ENCODE data around the gene LRRC38. TPM values are rescaled to one million over a fixed set of nuclear protein-coding genes. Genes with fewer than 3 reads are reported as not detected.

LRRC38 gene
- total RNA-seq, 4 donors from 2014 or later, result 0.17 TPM; not detected in 3

DNA sequence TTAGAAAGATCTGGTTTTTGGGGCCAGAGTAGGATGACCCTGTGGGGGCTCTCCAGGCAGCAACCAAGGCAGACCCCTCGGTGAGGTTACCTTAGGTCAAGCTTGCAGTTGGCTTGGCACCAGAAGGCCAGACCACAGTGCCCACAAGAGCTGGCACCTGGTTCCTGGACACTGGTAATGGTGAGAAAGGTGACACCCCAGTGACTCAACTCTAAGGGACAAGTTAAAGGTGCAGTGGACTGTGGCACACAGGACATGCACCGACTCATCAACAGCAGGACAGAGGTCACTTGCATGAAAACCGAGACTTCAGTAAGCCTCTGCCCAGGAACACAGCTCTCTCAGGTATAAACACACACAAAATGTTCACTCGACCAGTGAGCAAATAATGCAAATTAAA lies 6.7 kb downstream of the LRRC38 start:
- peaks cover 0 to 88% (median 3%) of the 10 kb centered on the region in 4 donors for H3K27me3 ChIP-seq

DNA sequence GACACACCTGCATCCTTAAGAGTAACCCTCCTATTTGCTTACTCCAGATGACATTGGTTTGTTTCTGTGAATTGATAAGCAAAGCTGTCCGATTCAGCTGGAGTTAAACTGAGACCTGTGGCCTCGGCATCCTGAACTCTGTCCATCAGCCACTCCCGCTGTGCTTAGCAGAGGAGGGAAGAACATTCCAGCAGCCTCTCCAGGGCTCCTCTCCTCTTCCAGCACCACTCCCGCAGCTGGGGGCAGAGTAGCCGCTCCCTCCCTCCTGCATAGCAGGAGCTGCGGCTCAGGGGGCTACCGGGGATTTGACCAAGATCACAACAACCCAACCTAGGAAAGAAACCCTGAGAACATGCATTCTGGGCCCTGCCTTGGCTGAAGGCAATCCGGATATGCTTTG lies 8.8 kb downstream of the LRRC38 start:
- H3K4me1 ChIP-seq, result peaks cover 0 to 4% (median 0%) of the 10 kb centered on the region in 4 donors
- H3K9me3 ChIP-seq, result no peaks in the 10 kb centered on the region
- H3K27me3 ChIP-seq, result peaks cover 0 to 74% (median 3%) of the 10 kb centered on the region in 4 donors
- H3K4me3 ChIP-seq, result no peak overlapping the region
- intact Hi-C loops (cut with DNase I), result no loop called here
- WGBS, result 12% methylated on average over 8 of the region's 8 CpGs
- H3K27ac ChIP-seq (replicated peaks in 1 of 4), result no peak overlapping the region
- H3K36me3 ChIP-seq, result no peaks in the 10 kb centered on the region
- TF ChIP-seq, protein P1, sequence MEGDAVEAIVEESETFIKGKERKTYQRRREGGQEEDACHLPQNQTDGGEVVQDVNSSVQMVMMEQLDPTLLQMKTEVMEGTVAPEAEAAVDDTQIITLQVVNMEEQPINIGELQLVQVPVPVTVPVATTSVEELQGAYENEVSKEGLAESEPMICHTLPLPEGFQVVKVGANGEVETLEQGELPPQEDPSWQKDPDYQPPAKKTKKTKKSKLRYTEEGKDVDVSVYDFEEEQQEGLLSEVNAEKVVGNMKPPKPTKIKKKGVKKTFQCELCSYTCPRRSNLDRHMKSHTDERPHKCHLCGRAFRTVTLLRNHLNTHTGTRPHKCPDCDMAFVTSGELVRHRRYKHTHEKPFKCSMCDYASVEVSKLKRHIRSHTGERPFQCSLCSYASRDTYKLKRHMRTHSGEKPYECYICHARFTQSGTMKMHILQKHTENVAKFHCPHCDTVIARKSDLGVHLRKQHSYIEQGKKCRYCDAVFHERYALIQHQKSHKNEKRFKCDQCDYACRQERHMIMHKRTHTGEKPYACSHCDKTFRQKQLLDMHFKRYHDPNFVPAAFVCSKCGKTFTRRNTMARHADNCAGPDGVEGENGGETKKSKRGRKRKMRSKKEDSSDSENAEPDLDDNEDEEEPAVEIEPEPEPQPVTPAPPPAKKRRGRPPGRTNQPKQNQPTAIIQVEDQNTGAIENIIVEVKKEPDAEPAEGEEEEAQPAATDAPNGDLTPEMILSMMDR (IDR thresholded peaks at IDR 0.05), result no peak
- TF ChIP-seq EP300 (IDR thresholded peaks at IDR 0.05) (no peak), POLR2A (IDR thresholded peaks at IDR 0.05; ENCODE audit: low read depth) (no peak), POLR2AphosphoS5 (IDR thresholded peaks at IDR 0.05) (no peak)
- no peak for DNase-seq (ENCODE audit: extremely low spot score)

More for the DNA sequence above, 6.7 kb downstream of the LRRC38 start:
- TF ChIP-seq POLR2AphosphoS5 (IDR thresholded peaks at IDR 0.05) (no peak), POLR2A (IDR thresholded peaks at IDR 0.05; ENCODE audit: low read depth) (no peak), EP300 (IDR thresholded peaks at IDR 0.05) (no peak)
- TF ChIP-seq, protein P1 (IDR thresholded peaks at IDR 0.05), result no peak
- H3K4me1 ChIP-seq, result peaks cover 0 to 4% (median 0%) of the 10 kb centered on the region in 4 donors
- no peak for DNase-seq (ENCODE audit: extremely low spot score)
- H3K36me3 ChIP-seq, result no peaks in the 10 kb centered on the region
- intact Hi-C loops (cut with DNase I), result no loop called here
- H3K9me3 ChIP-seq, result no peaks in the 10 kb centered on the region
- 87% methylated on average over 4 of the region's 4 CpGs for WGBS
- no peak overlapping the region for H3K4me3 ChIP-seq
- no peak overlapping the region for H3K27ac ChIP-seq (replicated peaks in 1 of 4)

DNA sequence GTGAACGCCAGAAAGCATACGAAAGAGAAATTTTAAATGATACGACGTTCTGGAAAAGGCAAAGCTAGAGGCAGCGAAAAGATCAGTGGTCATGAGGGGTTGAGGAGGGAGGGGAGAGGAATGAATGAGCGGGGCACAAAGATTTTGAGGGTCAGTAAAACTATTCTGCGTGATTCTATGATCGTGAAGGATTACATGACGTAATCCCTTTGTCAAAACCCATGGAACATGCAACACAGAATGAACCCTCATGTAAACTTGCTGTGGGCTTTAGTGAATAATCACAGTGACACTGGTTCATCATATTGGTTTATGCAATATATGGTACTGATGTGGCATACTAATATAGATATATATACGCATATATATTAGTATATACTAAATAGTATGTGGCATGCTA lies 13.0 kb downstream of the LRRC38 start:
- TF ChIP-seq, protein P1 (IDR thresholded peaks at IDR 0.05), result no peak
- TF ChIP-seq POLR2AphosphoS5 (IDR thresholded peaks at IDR 0.05), result no peak
- no peak for TF ChIP-seq EP300 (IDR thresholded peaks at IDR 0.05)
- TF ChIP-seq POLR2A (IDR thresholded peaks at IDR 0.05; ENCODE audit: low read depth), result no peak
- peaks cover 0 to 52% (median 0%) of the 10 kb centered on the region in 4 donors for H3K27me3 ChIP-seq
- intact Hi-C loops (cut with DNase I), result no loop called here
- 87% methylated on average over 10 of the region's 10 CpGs for WGBS
- peaks cover 0 to 4% (median 0%) of the 10 kb centered on the region in 4 donors for H3K4me1 ChIP-seq
- no peak overlapping the region for H3K4me3 ChIP-seq
- no peaks in the 10 kb centered on the region for H3K36me3 ChIP-seq
- no peaks in the 10 kb centered on the region for H3K9me3 ChIP-seq
- no peak overlapping the region for H3K27ac ChIP-seq (replicated peaks in 1 of 4)
- no peak for DNase-seq (ENCODE audit: extremely low spot score)

DNA sequence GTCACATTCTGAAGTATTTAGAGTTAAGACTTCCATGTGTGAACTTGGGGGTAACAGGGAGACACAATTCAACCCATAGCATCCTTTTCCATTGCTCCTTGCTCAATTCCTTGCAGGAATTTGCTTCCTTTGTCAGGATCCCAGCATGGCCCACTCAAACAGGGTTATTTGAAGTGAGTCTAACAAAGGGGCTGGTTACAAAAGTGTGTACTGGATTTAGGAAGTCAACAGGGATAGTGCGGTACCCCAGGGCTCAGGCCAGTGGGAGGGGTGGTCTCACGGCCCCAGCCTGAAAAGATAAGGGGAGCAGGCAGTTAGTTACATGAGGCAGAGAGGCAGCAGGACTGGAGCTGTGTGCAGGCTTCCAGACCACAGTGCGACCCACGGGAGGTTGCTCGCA lies 14.4 kb downstream of the LRRC38 start:
- 89% methylated on average over 5 of the region's 5 CpGs for WGBS
- H3K4me3 ChIP-seq, result no peak overlapping the region
- H3K9me3 ChIP-seq, result no peaks in the 10 kb centered on the region
- no peak for TF ChIP-seq EP300 (IDR thresholded peaks at IDR 0.05)
- TF ChIP-seq, protein P1 (IDR thresholded peaks at IDR 0.05), result no peak
- TF ChIP-seq POLR2AphosphoS5 (IDR thresholded peaks at IDR 0.05), result no peak
- no peak for TF ChIP-seq POLR2A (IDR thresholded peaks at IDR 0.05; ENCODE audit: low read depth)
- H3K4me1 ChIP-seq, result no peaks in the 10 kb centered on the region
- no peaks in the 10 kb centered on the region for H3K36me3 ChIP-seq
- H3K27ac ChIP-seq (replicated peaks in 1 of 4), result no peak overlapping the region
- no peak for DNase-seq (ENCODE audit: extremely low spot score)
- intact Hi-C loops (cut with DNase I), result no loop called here
- peaks cover 0 to 53% (median 2%) of the 10 kb centered on the region in 4 donors for H3K27me3 ChIP-seq

DNA sequence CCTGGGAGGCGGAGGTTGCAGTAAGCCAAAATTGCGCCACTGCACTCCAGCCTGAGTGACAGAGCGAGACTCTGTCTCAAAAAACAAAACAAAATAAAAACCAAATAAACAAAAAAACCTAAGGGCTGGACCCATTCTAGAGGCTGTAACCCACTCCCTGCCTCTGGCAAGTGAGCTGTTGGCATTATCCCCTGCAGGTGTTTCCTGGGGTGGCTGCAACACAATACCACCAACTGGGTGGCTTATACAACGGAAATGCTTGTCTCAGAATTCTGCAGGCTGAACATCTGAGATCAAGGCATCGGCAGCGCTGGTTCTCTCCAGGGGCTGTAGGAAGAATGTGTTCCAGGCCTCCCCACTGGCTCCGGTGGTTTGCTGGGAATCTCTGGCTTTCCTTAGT lies 15.2 kb downstream of the LRRC38 start:
- no peaks in the 10 kb centered on the region for H3K4me1 ChIP-seq
- no peaks in the 10 kb centered on the region for H3K36me3 ChIP-seq
- 64% methylated on average over 7 of the region's 7 CpGs for WGBS
- TF ChIP-seq POLR2AphosphoS5 (IDR thresholded peaks at IDR 0.05), result no peak
- TF ChIP-seq POLR2A (IDR thresholded peaks at IDR 0.05; ENCODE audit: low read depth), result no peak
- TF ChIP-seq, protein P1 (IDR thresholded peaks at IDR 0.05), result no peak
- no peak for TF ChIP-seq EP300 (IDR thresholded peaks at IDR 0.05)
- no peak for DNase-seq (ENCODE audit: extremely low spot score)
- H3K4me3 ChIP-seq, result no peak overlapping the region
- H3K27ac ChIP-seq (replicated peaks in 1 of 4), result no peak overlapping the region
- H3K9me3 ChIP-seq, result no peaks in the 10 kb centered on the region
- peaks cover 0 to 52% (median 2%) of the 10 kb centered on the region in 4 donors for H3K27me3 ChIP-seq
- intact Hi-C loops (cut with DNase I), result no loop called here
